ENCODE results near the gene CENPO.

CENPO gene

DNA sequence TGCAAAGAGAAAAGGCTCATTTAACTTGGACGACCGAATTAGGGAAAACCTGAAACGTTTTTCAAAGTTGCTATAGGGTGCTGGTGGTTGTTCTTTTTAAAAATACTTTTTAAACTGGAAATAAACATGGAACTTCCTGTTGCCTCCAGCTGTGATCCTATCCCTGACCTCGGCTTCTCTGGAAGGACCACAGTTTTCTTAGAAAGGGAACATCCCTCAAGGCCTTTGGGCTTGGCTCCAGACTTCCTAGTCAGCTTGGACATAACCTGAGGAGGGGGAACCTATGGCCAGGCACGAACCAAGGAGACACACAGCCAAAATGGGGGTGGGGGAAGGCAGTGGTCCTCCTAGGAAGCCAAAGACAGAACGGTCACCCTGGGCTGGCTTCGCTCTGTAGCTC lies 57.7 kb downstream of the CENPO start:
- H3K27ac ChIP-seq = no peak overlapping the region
- TF ChIP-seq, protein P1, sequence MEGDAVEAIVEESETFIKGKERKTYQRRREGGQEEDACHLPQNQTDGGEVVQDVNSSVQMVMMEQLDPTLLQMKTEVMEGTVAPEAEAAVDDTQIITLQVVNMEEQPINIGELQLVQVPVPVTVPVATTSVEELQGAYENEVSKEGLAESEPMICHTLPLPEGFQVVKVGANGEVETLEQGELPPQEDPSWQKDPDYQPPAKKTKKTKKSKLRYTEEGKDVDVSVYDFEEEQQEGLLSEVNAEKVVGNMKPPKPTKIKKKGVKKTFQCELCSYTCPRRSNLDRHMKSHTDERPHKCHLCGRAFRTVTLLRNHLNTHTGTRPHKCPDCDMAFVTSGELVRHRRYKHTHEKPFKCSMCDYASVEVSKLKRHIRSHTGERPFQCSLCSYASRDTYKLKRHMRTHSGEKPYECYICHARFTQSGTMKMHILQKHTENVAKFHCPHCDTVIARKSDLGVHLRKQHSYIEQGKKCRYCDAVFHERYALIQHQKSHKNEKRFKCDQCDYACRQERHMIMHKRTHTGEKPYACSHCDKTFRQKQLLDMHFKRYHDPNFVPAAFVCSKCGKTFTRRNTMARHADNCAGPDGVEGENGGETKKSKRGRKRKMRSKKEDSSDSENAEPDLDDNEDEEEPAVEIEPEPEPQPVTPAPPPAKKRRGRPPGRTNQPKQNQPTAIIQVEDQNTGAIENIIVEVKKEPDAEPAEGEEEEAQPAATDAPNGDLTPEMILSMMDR (conservative IDR thresholded peaks at IDR 0.05) = no peak
- no peak for TF ChIP-seq ZFX (IDR thresholded peaks at IDR 0.05)

DNA sequence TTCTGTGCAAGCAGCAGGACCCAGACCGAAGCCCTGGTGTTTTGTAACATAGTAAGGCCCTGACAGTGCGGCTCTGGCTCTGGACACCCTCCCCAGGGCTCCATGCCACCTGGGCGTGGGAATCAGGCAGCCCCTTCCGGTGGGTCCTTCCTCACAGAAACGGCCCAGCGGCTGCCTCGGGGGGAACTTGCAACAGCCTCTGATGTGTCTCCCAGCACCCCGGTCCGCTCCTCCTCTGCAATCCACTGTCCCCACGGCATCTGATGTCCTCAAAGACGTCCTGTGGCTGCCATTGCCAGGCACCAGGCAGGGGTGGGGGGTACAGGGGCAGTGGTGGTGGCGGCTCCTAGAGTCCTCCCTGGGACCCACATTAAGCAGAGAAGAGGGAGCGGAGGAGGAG lies 58.8 kb downstream of the CENPO start:
- TF ChIP-seq, protein P1 (conservative IDR thresholded peaks at IDR 0.05) = no peak
- TF ChIP-seq ZFX (IDR thresholded peaks at IDR 0.05) = no peak
- H3K27ac ChIP-seq = no peak overlapping the region

DNA sequence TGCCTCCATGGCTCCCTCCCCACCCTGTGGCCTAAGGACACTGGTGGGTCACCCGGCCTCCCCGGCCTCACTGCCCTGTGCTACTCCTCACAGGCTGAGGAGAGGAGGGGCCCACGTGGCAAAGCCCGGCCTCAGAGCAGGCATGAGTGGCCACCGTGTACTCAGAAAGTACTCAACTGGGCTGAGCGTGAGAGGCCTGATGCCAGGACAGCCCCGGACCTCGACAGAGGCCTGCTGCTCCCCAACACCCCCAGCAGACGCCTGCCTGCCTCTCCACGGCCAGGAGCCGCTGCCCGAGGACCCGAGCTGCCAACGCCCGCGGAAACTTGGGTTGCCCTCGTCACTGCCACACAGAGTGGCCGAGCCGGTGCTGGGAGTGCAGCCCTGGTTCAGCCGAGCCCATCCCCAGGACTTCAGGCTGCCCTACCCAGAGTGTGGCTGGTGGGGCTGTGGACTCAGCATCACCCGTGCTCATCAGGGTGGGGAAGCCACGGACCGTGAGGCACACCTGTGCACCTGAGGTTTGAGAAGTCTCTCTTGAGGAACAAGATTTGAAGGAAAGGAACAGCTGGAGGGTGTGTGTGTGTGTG lies 59.3 kb downstream of the CENPO start:
- no peak for TF ChIP-seq ZFX (IDR thresholded peaks at IDR 0.05)
- TF ChIP-seq, protein P1 (conservative IDR thresholded peaks at IDR 0.05) = no peak

DNA sequence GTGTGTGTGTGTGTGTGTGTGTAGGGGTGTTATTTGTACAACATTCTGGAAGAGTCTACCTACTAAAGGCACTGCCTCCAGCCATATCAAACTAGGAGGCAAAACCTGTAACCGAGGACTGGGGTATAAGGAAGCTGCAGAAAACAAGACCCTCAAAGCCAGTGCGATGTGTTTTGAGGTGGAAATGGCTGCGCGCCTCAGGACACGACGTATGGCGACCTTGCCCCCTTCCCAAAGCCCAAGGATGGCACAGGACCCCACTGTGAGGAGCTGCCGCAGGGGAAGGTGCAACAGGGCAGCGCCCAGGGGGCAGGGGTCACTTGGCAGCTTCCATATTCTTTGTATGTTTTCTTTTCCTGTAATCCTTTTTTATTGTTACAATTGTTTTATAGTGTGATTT lies 59.8 kb downstream of the CENPO start:
- no peak for TF ChIP-seq ZFX (IDR thresholded peaks at IDR 0.05)
- TF ChIP-seq, protein P1 (conservative IDR thresholded peaks at IDR 0.05) = no peak
- no peak overlapping the region for H3K27ac ChIP-seq

More for the DNA sequence above, 59.3 kb downstream of the CENPO start:
- H3K27ac ChIP-seq = no peak overlapping the region

DNA sequence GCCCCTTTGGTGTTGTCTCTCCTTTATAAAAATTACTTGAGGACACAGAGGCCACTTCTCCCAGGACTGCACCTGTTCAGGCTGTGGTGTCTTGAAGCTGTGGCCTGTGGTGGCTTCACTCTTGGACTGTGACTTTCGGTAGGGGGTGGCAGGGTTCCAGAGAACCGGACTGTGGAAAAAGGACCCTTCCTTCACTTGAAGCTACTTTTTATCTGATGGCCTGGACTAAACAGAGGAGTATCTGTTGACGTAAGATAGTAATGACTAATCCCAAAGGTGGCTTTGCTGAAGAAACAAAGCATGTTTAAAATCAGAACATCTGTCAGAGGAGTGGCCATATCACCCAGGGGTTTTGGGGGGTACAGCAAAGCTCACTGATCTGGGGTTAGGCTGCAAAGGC lies 60.8 kb downstream of the CENPO start:
- TF ChIP-seq ZFX (IDR thresholded peaks at IDR 0.05) = no peak
- TF ChIP-seq, protein P1 (conservative IDR thresholded peaks at IDR 0.05) = no peak

DNA sequence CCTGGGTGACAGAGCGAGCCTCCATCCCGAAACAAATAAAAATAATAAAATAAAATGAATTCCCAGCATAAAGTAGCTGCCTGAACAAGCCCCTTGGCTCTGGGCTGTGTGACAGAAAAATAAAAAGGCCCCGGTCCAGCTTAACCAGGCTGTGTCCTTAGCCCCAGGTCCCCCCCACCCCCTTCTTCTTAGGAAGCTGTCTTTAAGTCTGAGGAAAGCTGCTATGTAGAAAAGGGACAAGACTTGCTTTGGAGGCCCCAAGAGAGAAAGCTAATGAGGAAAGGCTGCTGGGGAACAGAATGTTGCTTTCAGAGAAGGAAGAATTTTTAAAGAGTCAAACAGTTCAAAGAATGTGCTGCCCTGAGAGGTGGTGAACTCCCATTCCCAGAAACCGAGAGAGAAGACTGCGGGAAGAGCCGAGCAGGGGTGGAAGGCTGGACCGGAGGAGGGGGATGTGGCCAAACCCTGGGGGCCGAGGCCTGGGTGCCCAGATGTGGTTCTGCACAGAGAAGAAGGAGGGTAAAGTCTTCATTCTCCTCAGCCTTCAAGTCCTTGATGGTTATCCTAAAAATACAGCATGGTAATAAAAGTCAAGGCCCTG lies 61.9 kb downstream of the CENPO start:
- TF ChIP-seq, protein P1 (conservative IDR thresholded peaks at IDR 0.05) = no peak
- no peak for TF ChIP-seq ZFX (IDR thresholded peaks at IDR 0.05)
- H3K27ac ChIP-seq = no peak overlapping the region

More for the DNA sequence above, 60.8 kb downstream of the CENPO start:
- no peak overlapping the region for H3K27ac ChIP-seq

DNA sequence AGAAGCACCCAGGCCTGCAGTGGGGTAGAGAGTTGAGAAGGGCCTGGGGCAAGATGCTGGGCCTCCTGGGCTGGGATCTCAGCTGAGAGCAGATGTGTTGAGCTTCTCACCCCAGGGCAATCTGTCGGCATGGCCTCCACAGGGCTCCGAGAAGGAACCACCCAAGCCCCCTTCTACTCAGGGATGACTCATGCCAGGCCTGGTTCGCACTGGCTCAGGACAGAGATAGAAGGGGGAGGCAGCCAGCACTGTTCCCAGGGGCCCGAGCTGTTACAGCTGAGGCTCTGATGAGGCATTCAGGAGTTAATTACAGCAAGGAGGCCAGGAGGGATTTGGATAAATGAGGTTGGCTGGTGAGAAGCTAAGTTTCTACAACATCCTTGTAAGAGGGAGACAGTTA lies 62.5 kb downstream of the CENPO start:
- no peak overlapping the region for H3K27ac ChIP-seq
- TF ChIP-seq, protein P1 (conservative IDR thresholded peaks at IDR 0.05) = no peak
- no peak for TF ChIP-seq ZFX (IDR thresholded peaks at IDR 0.05)

Measured in C4-2B (cell line).